ENCODE data around the gene TMEM238L.

Gene TMEM238L

DNA sequence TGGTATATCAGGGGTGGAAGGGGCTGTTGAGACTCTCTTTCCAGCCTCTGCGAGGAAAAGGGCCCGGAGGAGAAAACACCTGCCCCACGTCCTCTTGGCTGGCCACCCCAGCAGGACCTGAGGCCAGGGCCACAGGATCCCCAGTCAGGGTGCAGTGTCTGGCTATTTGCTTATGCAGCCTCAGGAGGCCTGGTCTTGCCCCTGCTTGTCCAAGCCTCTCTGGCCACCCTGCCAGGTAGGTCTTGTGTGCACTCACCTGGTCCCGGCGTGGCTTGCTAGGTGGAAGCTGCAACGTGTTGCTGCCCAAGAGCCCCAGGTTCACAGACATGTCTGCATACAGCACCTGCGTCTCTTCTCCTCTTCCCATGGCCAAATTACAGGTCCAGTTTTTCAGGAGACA, 549 bp downstream of the TMEM238L start:
- DNase-seq = no peak

DNA sequence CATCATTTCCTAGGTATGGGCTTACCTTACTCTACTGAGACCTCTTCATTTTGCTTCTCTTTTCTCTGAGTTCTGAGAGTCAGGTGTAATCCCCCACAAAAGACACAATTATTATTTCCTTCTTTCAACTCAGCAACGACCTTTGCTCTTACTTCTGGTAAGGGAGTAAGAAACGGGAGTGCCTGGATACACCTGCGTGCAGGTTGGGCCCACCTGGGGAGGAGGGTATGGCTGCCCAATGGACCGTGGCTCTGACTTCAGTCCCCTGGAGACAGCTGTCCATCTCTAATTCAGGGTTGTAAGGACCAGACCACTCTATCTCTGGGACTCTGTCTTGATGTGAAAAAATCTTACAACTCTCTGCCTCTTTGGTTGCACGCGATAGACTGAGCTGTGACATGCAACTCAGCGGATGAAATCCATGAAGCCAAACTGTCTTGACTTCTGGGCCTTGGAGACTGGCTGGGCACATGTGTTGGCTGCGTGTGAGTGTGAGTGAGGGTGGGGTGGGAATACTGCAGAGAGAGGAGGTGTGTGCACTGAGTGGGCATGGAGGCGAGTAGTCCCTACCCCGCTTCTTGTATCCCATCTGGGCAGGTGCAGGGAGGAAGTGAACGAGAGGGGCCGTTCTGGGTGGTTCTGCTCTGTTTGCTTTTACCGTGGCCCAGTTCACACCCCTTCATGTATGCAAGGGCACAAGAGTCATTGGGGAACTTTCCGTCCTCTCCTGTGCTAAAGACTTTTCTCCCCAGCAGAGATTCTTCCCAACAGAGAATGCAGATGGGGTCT, 1.2 kb downstream of the TMEM238L start:
- no peak for DNase-seq

DNA sequence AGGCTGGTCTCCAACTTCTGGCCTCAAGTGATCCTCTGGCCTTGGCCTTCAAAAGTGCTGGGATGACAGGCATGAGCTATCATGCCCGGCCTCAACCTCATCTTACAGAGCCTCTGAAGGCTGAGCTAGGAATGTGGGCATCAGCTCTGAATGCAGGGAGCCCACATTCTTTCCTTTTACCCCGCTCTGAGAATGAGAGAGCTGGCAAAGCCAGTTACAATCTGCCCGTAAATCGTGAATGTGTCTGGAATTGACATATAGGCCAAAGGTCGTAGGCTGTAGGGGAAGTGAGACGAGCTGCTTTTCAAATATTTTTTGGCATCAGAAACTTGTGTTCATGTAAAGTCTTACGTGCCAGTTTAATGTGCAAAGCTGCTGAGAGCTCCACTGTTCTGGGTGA, 4.5 kb downstream of the TMEM238L start:
- DNase-seq = no peak

DNA sequence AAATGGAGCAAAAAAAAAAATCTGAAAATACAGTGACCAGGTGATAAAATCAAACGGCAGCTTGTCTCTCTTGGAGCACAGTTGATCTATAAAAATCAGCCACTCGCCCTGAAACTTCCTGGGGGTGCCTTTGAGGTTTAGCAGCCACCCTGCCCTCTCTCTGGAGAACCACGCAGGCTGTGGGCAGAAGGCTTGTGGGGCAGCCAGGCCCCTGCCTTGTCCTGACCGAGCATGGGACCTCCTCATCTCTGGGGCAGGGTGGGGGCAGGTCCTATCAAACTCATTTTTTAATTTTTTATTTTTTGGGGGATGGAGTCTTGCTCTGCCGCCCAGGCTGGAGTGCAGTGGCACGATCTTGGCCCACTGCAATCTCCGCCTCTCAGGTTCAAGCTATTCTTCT, 5.0 kb downstream of the TMEM238L start:
- no peak for DNase-seq

DNA sequence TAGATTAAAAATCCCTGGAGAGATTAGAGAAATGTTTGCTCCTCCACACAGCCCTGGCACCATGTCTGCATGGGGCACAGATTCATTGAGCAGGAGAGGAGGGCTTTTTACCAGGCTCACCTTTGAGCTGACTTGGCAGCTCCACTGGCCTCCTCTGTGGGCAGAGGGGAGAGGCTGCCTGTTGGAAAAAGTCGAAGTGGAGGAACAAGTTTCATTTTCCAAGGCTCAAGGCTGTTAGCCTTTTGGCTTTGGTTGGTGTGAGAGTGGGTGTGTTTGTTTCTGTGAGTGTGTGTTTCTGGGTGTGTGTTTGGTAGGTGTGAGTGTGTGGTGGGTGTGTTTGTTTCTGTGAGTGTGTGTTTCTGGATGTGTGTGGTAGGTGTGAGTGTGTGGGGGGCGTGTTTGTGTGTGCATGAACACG, 5.6 kb downstream of the TMEM238L start:
- no peak for DNase-seq

DNA sequence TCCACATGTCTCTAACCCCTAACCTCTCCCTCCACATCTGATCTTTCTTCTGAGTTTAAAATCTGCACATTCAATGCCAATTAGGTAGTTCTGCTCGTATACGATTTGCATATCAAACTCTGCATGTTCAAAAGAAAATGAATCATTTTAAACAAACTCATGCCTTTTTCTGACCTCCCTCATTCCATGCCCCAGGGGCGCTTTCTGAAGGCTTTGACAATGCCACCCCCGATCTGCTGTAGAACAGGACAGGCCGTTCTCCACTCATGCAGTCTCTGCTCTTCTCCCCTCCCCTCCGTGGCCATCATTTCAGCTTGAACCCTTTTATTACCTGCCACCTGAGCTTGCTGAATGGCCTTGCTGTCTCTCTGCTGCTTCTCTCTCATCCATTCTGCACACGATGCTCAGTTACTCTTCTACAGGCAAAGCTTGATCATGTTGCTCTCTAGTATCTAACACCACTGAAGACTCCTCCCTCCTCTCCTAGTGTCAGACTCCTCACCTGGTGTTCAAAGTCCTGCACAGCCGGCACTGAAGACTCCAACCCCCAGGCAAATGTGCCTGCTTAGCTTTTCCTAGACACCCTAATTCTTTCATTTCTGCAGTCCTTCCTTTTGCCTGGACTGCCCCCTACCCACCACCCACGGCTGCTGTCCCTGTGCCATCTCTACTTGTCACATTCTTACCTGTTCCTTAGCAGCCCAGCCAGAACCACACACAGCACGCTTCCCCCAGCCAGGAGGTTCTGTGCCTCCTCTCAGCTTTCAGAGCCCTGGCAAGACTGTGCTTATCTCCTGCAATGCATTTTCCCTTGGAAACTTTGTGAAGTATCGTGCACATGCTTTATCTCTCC, 6.2 kb downstream of the TMEM238L start:
- DNase-seq = no peak

DNA sequence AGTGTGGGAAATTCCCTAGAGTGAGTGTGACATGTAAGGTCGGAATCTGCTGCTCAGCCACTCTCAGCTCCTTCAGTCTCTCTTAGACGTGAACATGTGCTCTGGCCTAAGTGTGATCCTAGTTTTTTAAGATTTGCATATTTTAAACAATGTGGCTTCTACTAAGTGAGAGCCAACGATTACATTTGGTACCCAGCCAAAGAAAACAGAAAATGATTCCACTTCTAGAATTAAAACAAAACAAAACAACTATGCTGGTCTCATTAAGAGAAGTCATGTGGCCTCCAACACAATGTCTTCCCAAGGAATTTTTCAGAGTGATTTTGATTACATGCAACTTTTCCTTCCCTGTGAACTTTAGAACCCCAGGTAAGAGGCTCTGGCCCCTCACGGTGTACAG, 10.1 kb downstream of the TMEM238L start:
- no peak for DNase-seq

DNA sequence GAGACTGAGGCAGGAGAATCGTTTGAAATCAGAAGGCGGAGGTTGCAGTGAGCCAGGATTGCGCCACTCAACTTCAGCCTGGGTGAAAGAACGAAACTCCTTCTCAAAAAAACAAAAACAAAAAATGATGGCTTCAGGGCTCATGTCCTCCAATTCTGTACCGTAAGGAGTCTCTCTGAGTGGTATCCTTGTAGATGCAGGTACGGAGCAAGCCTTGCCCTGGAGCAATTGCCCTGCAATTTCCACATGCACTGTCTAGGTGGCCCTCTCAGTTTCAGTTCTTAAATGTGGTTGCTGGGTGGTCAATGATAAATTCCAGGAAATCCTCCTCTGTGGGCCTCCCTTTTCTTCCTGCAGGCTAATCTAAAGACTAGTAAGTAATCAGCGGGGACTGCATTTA, 10.6 kb downstream of the TMEM238L start:
- DNase-seq = no peak

DNA sequence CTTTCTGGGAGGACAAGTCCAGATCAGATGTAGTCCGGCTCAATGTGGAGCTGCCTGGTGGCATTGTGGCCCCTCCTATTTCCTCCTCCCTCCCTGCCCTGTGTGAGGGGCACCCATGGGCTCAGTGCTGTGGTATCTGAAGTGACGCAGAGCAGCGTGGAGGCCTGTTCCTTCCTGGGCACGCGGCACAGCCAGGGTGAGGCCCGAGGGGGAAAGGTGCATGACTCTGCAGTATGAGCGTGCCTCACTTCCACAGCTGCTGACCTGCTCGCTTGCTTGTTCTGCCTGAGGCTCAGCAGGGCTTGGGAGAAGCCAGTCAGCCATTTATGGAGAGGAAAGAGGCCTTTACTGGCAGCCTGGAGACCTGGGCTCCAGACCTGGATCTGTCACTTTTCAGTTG, 11.7 kb downstream of the TMEM238L start:
- peak; percentile 17 for DNase-seq

DNA sequence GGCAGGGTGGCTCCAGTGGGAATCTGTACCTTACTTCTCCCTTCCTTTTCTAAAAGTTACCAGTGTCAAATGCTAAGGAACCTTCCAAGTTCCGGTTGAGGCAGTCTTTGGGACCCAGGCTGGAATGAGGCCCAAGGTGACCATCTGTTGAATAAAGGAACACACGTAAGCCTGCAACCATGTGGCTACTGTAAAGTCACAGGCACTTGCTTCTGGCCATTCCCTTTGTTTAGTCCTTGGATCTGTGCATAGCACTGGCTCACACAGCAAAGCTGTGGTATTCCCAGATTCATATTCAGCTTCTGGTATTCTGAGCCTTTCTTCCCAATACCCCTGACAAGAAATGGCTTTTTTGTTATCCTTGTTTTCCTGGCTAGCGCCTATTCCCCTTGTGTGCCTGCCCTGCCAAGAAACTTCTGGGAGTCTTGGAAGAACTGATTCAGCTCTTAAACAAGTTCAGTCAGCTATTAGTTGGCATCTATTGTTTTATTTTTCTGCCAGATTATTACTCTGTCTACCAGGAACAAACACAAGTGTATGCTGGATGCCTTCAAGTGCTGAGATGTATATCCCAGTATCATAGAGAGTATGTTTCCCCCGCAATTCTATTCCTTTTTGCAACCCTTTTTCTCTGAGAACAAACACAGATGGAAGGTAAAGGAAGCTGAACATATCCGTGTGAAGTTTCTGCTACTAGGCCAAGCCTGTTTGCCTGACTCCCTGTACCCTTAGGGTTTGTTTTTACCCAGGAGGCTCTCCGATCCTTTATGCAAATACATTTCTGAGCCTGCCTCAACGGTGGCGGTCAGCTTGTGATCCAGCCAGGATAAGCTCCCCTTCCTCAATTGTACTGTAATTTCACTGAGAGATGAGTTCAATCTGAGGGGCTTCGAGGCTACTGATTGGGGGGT, 13.2 kb downstream of the TMEM238L start:
- no peak for DNase-seq

DNA sequence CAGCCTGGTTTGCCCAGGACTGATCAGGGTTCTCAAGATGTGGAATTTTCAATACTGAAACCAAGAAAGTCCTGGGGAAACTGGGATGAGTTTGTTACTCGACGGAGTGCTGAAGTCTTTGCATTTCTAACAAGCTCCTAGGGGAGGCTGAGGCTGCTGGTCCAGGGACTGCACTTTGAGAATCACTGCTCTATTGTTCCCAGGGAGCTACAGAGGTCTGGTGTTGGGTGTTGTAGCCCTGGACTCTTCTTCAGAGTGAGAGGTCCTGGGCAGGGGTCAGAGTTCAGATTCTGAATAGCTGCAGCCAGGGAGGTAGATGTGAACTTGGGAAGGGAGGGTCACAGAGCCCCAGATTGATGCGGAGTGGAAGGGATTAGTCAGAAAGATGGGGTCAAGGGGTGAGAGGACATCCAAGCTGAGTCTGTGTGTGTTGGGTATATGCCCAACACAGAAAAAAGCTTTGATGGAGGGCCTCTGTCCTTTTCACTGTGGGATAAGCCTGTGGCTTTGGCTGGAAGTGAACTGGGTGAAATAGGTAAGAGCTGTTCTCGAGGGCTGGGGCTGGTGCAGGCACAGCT, 14.1 kb downstream of the TMEM238L start:
- DNase-seq = no peak

DNA sequence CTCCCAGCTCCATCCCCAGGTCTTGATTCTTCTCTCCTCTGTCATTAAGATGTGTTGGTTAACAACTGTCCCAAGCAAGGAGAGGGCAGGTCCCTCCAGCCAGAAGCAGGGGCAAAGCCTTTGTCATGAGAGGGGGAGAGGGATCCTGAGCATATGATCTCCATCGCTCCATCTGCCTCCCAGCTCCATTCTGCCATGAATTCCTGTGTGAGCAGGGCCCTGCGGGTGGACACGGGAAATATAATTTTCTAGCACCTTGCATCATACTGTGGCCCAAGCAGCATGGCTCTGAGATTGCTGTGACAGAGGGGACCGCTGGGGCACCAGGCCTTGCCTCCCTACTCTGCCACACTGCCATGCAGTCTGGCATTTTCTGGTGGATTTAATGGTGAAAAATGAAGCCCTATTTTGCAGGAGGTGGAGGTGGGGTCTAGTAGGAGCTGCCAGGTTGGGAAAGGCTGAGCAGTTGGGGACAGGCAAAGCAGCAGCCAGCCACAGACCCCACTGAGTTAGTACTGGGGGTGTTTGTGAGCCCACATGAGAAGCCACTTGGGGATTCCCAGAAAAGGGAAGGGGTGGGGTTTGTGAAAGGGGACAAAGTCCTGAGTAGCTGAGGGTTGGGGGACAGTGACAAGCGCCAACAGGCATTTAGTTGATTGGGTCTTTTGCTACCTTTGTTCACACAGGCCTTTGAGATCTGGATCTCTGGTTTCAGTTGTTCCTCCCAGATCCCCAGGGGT, 16.4 kb downstream of the TMEM238L start:
- no peak for DNase-seq

DNA sequence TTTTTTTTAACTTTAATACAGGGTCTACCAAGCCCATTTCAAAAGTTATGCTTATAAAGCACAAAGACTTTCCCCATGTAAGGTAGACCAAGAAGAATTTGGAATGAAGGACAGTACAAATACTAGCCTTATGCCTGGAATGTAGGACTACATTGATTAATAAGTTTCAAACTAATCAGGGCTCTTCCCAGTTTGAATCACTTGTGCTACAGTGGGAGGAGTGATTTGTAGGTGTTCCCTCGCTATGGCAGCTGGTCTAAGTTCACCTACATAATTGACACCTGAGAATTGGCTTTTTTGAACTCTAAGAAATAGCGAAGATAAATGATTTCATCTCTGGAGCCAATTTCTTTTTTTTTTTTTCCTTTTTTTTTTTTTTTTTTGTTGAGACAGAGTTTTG, 18.6 kb downstream of the TMEM238L start:
- no peak for DNase-seq

DNA sequence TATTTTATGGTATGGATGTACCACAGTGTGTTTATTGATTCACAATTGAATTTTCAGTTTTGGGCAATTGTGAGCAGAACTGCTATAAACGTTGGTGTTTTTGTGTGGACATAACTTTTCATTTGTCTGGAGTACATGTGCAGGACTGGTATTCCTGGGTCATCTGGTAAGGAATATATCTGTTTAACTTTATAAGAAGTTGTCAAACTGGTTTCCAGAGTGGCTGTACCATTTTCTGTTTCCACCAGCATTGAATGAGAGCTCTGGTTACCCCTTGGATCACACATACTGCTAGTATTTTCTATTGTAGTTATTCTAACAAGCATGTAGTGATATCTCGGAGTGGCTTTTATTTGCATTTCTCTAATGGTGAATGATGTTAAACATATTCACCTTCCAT, 24.3 kb downstream of the TMEM238L start:
- DNase-seq = no peak

DNA sequence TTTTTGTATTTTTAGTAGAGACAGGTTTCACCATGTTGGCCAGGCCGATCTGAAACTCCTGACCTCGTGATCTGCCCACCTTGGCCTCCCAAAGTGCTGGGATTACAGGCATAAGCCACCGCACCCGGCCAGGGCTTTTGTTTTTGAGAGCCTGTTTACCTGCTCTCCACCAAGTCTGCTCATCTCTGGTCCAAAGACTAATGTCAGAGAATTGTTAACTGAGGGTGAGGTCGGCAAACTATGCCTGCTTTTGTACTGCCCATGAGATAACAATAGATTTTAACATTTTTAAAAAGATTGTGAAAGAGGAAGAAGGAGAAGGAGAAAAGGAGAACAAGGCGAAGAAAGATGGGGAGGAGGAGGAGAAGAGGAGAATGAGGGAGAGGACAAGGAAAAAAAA, 26.0 kb downstream of the TMEM238L start:
- DNase-seq = no peak

DNA sequence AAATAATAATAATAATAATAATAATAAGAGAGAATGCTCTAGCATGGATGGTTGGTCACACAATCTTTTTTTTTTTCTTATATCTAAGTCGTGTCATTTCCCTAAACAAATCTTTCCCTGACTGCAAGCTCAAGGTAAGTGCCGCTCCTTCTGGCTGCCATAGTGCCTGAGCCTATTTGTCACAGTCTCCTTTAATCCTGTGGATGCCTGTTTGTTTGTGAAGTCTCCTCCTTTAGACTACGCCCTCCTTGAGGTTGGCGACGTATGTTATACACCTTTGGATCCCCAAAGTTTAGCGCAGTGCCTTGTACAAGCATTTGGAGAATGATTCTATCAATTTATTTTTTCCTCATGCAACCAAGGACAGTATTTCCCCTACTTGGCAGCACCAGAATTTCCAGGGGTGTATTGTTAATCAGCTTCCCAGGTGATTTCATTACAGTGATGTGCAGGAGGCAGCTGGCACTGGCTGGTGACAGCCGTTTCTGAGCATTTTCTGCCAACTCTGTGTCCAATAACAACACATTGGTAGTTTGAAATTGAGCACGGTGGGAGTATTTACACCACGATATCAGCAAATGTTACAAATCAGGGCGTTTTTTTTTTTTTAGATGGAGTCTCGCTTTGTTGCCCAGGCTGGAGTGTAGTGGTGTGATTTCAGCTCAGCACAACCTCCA, 26.6 kb downstream of the TMEM238L start:
- DNase-seq = no peak

DNA sequence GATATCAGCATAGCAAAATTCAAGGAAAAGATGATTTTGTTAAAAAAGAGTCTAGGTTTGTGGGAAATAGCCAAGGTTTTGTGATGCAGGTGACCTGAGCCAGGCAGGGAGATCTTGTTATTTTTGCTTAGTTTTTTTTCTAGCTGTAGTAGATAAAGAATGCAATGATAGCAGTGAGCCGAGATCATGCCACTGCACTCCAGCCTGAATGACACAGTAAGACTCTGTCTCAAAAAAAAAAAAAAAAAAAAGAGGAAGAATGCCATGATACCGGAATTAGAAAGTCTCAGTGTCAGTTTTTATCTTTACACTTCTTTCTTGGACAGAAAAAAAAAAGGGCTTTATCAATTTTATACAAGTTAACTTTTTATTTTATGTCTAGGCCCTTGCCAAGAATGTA, 27.5 kb downstream of the TMEM238L start:
- DNase-seq = no peak

DNA sequence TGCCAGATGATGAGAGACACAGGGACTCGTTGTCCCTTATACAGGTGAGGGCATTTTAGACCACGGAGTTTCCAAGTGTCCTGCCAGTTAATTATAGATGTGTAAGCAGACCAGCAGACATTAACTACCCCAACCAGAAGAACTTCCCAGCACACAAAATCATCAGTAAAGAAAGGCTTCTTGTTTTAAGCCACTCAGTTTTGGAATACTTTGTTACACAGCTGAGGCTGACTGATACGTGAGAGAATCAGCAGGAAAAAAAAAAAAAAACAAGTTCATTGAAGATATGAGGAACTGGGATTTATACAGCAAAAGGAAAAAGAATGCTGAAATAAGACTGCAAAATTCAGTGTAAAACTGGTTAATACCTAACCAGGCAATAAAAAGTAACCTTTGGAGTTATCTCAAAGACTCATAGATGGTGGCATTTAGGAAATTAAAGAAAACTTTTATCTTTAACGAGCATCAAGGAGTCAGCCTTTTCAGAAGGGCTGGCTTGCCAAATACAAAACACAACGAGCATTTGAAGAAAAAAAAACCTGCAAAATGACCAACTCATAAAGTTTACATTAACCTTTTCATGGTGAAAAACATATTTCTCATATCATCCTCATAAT, 28.1 kb downstream of the TMEM238L start:
- no peak for DNase-seq

DNA sequence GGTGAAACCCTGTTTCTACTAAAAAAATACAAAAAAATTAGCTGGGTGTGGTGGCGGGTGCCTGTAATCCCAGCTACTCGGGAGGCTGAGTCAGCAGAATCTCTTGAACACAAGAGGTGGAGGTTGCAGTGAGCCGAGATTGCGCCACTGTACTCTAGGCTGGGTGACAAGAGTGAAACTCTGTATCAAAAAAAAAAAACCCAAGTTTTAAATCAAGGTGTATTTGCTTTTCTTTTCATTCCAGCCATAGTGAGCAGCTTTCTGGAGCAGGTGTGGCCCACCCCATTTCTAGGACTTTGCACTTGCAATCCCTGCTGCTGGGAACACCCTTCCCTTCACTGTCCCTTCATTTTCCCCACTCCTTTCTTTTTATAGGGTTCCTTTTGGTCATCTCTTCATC, 28.8 kb downstream of the TMEM238L start:
- no peak for DNase-seq

DNA sequence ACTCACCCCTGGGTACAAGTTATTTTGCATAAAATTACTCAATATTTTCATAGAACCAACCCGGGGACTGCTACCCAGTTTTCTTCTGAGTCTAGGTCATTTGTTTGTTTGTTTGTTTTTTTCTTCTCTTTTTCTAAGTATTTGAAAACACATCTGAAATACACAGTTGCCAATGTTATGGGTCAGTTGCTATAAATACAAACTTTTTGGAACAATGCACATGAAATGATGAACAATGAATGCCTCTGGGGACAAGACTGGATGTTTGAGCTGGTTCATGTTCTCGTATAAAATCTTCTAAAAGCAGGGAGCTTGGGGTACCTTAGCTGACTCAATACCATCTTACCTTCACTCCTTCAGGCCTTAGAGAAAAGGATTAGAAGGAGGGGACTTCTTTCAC, 30.5 kb downstream of the TMEM238L start:
- DNase-seq = no peak
